Measurements from ENCODE around the gene ELF2.
"Not testable (repeated sequence)": the region's sequence is repeated elsewhere in the genome, so short reads cannot be mapped to it uniquely, and the experiment has no call there.

The ELF2 gene

GRCh38 chr4:139142087-139142486, 34.9 kb downstream of the ELF2 start:
- no peak for DNase-seq

GRCh38 chr4:139137763-139138162, 39.3 kb downstream of the ELF2 start:
- peak; percentile 51 to 61 for DNase-seq

- DNase-seq: no peak
Observed at GRCh38 chr4:139134403-139134802, 42.6 kb downstream of the ELF2 start.

- DNase-seq: no peak
Observed at GRCh38 chr4:139131209-139131870, 45.7 kb downstream of the ELF2 start.

DNA sequence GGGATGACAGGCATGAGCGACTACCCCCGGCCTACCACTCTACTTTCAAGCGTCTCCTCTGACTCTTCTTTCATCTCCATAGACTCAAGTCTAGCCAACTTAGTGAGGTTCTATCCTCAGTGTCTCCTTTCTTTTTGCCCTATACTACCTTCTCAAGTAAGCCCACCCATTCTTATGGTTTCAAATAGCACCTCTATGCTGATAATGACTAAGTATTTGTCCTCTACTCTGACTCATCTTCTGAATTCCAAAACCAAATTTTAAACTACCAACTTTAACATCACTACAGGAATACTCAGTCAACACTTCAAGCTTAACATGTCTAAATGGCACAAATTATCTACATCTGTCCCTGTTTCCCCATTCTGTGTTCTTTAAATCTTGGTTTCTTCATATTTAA, 47.8 kb downstream of the ELF2 start:
- no peak for DNase-seq

DNA sequence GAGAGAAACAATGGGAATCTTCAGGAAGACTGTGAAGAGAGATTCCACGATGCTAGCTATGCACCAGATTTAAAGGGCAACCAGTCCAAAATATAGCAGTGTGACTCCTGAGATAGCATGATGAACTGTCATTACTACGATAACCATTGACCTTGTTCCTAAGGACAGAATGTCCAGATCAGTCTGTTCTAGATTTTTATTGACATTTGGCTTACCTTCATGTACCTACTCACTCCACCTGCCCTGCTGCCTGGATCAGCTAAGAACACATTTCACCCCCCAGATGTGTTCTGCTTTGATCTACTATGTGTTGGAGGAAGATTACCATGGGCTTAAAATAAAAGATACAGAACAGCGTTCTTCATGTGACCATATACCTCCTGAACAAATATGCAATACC, 50.1 kb downstream of the ELF2 start:
- no peak for DNase-seq

GRCh38 chr4:139123910-139124309, 53.1 kb downstream of the ELF2 start:
- no peak for DNase-seq

DNA sequence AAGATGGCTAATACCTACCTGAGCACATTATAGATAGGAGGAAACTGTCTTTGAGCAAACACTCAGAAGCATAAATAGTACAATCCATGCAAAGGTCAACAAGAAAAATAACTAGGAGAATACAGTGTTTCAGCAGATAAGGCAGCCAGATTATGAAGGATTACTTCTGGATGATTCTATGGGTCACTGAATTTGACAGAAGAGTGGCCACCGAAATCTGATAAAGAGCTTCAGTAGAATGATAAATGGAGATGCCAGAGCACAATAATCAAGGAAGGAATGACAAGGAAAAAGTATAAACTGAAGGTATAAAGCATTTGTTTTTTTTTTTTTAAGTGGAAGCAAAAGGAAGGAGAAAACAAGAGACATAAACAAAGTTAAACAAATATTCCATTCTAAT, 58.7 kb downstream of the ELF2 start:
- DNase-seq: no peak

DNA sequence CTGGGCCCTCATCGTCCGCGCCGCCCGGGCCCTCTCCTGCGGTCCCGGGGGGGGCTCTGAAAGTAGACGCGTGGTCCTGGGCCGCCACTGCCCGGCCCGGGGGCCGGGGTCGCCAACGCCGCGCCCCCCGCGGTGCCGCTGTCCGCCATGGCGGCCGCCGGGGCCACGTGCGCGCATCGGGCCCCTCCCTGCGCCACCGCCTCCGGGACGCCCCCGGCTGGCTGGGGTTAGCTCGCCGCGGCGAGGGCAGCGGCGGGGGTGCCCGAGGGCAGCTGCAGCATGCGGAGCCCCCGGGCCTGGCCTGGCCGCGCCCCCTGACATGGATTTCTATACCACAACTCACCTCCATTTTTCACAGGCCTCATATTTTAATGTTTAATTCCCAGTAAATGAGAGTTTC, 61.8 kb downstream of the ELF2 start:
- no peak for DNase-seq

- not testable (repeated sequence) for DNase-seq
Observed at GRCh38 chr4:139114795-139115194, 62.2 kb downstream of the ELF2 start.

GRCh38 chr4:139112650-139113049, 64.4 kb downstream of the ELF2 start:
- DNase-seq: no peak

- no peak for DNase-seq
Observed at GRCh38 chr4:139108567-139109128, 68.4 kb downstream of the ELF2 start.

GRCh38 chr4:139099366-139099982, 77.5 kb downstream of the ELF2 start:
- DNase-seq: peak; percentile 65 to 73

- no peak for DNase-seq
Observed at GRCh38 chr4:139092271-139092670, 84.7 kb downstream of the ELF2 start.

DNA sequence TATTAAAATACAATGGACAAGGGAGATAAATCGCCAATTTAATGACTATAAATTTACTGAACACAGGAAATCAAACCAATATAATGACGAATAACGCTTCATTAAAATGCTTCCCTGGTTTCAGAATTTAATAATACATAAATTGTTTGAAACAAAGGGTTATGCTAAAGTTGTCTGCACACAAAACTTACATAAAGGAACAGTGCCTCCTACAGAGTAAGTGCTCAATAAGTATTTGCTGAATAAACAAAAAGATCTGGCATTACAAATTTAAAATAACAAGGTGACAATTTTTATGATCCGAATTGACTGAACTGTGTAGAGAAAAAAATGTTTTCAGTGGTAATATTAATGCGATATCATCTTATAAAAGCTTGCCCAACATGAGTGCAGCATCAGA, 91.9 kb downstream of the ELF2 start:
- DNase-seq: peak; percentile 22 to 37

DNA sequence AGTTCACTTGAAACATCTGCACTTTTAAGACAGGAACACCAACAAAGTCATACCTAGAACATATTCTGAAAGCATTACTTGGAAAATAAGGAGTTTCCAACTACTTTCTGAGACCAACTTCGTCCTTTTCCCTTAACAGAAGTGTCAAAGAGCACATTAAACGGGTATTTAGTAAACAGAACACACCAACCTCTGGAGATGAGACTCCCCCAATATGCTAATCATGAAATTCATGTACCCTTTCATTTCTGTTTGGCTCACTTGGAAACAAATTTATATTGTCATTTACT, 92.3 kb downstream of the ELF2 start:
- peak in 1 of 2 experiments; percentile 36 for DNase-seq

GRCh38 chr4:139083956-139084803, 92.8 kb downstream of the ELF2 start:
- peak; percentile 70 to 75 for DNase-seq

- peak; percentile 39 for DNase-seq
Observed at GRCh38 chr4:139083607-139083955, 93.4 kb downstream of the ELF2 start.

DNA sequence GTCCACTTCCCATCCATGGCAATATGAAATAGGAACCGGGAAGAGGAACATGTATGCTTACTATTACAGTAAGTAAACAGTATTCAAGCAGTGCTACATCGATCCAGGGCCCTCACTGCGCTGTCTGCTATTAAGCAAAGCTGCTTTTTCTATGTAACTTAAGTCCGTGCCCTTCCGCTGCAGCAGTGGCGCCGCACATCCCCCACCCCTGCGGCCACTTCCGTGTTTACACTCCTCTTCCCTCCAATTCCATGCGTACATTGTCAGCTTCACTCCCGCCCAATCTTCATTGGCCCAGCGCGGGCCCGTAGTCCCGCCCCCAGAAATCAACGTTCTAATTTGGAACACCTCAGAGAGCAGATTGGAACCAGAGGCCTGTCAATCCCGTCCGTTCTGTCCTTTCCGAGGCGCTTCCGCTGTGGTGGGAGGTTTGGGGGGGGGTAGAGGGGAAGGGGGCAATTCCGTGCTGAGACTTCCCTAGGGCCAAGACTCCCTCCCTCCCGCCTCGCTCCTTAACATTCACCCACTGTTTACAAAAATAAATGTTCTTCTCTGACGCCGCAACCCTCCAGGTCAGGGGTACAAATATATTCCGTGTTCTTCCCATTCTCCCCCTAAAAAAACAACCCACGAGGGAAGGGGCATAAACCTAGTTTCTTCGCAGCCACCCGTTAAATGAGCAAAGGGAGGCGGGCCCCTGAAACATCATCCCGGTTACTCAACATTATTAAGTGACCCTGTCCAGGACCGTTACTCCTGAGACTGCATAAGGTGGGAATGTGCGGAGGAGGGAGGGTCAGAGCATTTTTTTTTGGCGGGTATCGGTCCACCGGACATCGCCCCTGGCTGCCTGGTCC, 94.0 kb downstream of the ELF2 start:
- peak; percentile 97 to 98 for DNase-seq

- DNase-seq: no peak
Observed at GRCh38 chr4:139078926-139079325, 98.1 kb downstream of the ELF2 start.

DNA sequence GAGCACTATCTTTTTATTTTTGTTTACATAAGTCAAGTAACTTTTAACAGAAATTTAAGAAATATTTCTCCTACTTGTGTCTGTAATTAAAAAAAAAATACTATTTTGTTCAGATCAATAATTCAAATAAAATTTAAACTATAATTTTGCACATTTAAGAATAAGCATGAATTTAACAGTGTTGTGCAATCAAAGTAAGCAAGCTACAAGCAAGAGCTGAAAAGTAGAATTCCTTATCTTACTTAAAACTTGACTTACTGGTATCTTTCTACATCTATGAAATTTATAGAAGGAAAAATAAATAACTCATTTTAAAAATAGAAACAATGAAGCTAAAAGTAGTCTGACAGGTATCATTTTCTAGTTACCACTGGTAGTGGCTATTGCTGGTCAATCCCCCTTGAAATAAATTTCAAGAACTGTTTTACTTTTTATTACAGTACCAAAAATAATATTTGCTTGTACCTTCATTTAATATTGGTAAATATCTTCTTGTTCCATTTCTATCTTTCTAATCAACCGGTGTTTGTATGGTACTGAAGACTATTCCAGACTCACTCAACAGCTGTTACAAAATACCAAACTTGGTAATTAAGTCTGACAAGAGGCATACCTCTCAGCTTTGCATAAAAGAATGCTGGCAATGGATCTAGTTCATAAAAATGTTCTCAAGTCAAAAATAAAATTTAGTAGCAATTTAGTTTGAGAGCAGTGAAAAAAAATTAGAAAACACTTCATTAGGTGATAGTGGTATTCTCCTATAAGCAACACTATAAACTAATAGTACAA, 99.3 kb downstream of the ELF2 start:
- DNase-seq: no peak
